Fibroblast of skin of abdomen (primary cell): ENCODE results near the gene GNB1L.

Experiments
- DNase-seq: peaks from one replicate; pipeline ENCODE4 v3.0.0-alpha.2; 2013

The GNB1L gene

DNA sequence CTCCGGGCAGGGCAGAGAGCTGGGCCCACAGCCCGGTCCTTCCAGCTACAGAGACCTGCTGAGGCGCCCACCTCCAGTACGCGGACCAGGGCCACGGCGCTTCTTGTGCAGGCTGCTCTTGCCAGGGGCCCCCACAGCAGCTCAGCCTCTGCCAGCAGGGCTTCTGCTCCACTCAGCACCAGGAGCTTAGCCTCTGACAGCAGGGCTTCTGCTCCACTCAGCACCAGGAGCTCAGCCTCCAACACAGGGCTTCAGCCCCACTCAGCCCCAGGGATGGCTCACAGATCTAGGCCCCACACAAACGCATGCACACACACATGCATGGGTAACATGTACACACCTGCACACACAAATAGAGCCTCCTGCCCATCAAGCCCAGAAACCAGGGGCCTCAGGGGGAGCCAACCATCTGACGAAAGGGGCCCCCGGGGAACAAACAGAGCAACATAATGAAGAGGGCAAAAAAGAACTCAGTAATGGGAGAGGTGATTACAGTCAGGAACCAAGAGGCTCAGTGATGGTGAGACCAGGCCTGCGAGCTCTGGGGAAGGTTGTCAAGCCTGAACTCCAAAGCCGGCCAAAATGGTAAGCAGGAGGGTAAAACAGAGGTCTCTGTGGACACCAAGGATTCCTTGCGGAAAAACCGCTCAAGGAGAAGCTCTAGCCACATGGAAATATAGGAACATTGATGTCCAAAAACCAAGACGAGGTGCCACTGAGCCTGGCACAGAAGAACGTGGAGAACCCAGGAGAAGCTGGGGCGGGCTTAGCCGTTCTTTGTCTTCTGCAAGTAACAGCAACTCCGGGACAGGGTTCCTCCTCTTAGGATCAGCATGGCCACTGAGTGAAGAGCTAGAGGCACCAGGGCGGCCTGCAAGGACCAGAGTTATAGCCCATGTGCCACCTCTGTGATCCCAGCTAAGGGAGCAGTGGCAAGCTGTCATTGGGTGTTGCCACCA is 46.5 kb downstream of the GNB1L start:
- no peak for DNase-seq

- DNase-seq: no peak
Observed at GRCh38 chr22:19807161-19807913, 47.3 kb downstream of the GNB1L start.

- DNase-seq: no peak
Observed at GRCh38 chr22:19806213-19807160, 48.2 kb downstream of the GNB1L start.

DNA sequence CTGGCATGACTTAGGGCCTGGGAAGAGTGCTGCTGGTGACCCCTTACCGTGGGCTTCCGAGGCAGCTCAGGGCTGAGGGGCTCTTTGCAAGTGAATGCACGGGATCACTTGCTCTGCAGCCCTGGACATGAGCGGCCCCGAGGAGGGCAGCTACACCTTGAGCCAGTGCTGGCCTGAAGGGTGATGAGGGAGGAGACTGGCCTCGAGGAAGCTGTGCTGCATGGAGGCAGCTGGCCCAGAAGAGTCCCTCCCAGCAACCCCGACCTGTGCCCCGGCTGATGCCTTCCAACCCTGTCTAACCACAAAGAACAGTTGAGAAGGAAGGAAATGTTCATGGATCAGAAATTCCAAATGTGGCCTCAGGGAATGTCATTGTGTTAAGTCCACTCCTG is 48.9 kb downstream of the GNB1L start:
- DNase-seq: no peak

- DNase-seq: no peak
Observed at GRCh38 chr22:19803736-19804267, 50.9 kb downstream of the GNB1L start.

DNA sequence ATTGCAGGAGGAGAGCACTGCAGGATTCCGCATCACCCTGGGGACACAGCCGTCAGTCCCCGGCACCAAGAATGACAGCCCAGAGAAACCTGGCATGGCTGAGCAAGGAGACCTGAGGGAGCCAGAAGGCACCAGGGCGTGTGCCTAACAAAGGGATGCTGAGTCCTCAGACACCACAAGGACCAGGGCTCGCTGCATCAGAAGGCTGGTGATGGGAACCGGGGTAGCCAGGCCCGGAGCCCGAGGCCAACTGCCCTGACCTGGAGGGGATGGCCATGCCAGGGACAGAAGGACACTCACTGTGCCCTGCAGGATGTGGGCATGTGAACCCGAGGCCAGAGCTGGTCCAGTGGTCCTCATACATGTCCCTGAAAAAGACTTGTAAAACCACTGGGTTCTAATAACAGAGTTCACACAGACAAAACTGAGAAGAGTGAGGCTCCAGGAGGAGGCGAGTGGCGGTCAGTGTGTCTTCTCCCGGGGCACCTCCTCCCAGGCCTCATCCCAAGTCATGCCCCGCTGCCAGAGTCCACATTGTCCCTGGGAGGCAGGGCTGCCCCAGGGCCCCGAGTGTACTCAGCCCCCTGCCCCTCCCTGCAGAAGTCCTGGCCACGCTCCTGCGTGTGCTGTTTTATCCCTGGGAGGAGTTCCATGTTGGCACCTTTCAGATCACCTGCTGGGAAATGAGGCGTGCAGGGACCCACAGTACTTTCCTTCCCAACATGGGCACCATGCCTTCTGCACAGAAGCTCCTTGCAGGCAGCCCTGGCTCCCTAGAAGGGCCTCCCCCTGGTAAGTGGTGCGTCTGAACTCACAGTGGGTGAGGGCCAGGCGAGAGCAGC is 51.6 kb downstream of the GNB1L start:
- no peak for DNase-seq

GRCh38 chr22:19802001-19802893 is 52.4 kb downstream of the GNB1L start:
- DNase-seq: no peak

DNA sequence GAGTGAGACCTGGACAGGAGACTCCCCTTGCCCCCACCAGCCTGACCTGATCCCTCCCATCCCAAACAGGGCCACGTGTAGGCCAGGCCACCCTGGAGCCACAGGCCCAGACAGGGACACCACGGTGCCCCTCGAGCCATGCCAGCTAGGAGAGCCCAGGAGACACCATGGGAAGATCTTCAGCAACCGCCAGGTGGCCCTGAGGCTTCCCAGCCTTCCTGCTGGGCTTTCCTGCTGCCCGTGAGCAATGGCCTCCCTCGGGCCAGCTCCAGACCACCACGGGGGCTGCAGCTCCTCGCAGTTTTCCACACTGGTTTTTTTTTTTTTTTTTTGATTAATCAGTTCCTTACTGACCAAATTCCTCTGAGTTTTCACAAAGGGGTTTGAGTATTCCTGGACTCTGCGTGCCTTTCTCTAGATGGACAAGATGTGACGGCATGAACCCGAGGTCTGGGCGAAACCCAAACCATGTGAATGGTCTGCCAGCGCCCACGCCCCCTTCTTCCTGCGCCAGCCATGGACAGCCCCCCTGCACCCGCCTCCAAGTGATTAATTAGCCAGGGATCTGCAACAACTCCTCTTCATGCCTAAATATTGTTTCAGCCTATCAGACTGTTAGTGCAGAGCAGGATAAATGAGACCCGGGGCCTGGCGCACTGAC is 53.2 kb downstream of the GNB1L start:
- DNase-seq: peak; percentile 18

DNA sequence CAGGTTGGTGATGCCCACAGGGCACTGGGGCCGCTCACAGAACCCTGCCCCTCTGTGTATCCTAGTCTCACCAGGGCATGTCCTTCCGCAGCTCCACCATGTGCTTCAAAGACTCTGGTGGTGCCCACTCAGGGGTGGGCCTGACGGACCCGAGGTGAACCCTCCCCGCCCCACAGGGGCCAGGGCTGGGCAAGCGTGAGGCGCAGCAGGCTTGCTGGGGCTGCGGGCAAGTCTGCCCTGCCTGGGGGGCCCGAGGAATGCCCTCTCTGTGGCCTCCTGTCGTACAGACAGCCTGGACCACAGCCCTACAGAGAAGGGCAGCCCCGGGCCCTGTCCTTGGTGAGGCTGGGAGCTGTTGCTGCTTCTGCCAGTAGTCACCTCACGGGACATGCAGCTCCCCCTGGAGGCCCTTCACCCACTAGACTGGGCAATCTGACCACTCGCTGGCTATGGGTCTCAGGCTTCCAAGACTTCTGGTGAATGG is 53.9 kb downstream of the GNB1L start:
- peak; percentile 21 for DNase-seq

DNA sequence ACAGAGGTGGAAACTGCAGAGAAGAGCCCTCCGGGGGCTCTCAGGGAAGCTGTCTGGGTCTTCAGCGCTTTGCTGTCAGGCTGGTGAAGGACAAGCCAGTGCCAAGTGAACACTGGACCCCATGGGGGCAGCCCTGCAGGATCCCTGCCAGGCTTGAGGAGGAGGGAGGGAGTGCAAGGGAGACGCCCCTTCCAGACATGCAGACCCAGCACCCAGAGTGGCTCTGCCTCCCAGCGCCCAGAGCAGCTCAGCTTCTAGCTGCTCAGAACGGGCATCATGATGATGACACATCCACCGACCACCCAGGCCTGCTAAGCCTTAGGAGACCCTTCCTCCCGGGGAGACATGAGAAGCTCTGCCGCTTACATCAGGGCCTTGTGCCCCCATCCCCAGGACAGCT is 54.4 kb downstream of the GNB1L start:
- no peak for DNase-seq

GRCh38 chr22:19799322-19800190 is 55.1 kb downstream of the GNB1L start:
- DNase-seq: peak; percentile 95

- DNase-seq: no peak
Observed at GRCh38 chr22:19798891-19799293, 55.8 kb downstream of the GNB1L start.

DNA sequence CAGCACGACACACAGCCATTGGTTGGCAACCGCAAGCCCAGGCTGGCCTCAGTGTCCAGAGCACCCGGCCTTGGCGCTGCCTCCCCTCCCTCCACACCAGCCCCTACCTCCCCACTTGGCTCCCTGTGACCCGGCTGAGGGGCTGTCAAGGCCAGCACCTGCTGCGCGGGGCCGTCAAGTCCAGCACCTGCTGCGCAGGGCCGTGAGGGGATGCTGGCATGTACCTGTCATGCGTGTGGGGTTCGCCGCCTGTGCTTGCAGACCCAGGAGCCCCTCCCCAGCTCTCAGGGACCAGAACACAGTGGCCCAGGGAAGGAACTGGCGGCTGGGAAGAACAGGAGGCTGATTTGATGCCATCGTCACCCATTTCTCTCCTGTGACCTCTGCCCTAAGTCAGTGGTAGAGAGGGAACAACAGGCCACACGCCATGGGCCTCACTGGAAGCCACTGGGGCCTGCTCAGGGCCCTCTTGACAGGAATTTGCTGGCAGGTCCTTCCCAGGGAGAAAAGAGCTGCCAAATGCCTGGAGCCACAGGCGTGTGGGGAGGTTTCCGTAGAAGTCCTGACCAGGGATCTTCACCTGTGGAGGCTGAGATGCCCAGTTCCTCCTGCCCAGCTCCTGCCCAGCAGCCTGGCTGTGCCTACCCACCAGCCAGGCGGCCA is 56.5 kb downstream of the GNB1L start:
- DNase-seq: no peak

DNA sequence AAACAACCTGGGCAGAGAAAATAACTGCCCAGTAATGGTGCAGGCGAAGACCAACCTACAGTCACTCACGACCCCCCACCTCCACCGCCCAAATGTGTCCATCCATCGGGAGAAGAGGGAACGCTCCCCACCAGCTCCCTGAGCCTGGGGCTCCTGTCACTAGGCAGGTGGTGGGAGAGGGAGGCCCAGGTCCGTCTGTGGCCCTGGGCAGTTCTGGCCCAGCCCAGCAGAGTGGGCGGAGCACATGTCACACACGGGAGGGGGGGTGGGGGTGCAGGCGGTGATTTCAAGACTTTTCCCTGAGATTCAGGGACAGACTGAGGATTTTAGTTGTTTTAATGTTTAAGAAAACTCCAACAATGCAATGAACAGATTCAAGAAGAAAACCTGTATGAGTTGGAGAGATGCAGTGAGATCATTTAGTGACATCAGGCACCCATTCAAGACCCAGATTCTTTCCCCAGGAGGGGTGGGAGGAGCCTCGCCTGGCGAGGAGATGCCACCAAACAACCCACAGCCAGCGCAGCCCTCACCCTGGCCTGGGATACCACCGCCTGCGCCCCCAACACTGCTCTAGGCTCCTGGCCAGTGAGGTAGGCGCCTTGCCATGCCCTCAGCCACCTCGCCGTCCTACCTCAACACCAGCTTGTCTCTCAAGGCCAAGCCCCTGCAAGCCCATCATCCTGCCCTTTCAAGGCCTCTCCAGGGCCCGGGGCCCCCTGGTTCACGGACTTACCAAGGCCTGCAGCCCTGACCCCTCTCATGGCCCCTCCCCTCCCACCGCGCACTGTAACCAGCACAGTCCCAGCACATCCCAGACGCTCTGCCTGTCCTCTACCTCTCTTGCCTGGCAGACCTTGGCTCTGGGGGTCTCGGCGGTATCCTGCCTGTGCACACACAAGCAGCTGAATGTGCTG is 57.3 kb downstream of the GNB1L start:
- DNase-seq: no peak

DNA sequence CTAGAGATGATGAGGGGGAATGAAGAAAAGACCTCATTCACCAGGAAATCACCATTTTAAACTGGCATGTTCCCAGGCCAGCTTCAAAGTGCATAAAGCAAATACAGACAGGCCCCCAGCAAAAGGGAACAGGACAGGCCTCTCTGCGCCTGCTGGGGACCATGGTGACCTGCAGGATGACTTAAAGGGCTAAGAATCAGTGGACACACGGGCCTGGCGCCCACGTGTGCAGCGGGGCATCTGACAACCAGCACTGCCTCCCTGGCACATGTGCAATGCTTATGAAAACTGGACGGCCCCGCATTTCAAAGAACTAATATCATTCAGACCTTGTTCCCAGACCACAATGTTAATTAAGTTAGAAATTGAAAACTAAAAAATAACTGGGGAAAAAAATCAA is 58.5 kb downstream of the GNB1L start:
- no peak for DNase-seq

- DNase-seq: peak; percentile 45
Observed at GRCh38 chr22:19795617-19796008, 59.1 kb downstream of the GNB1L start.
